ENCODE data around the gene RABEP1. TPM values are rescaled to one million over a fixed set of nuclear protein-coding genes. Genes with fewer than 3 reads are reported as not detected.

The RABEP1 gene
- total and polyA plus RNA-seq, 2 experiments from 2014 or later = 37.0 to 88.1 TPM

GRCh38 chr17:5282642-5283217 is 646 bp downstream of the RABEP1 start:
- DNase-seq (ENCODE audit: low spot score) = peak; percentile 12
- H3K4me2 ChIP-seq = peak overlapping the region; percentile 100
- H3F3A ChIP-seq (replicated peaks; ENCODE audit: low read depth) = no peaks in the 10 kb centered on the region
- Mint-ChIP-seq H3K27ac (no peak overlapping the region), H3K4me3 (peak overlapping the region; percentile 87), H3K36me3 (ENCODE audit: low read depth) (peaks cover 4% of the 10 kb centered on the region; the same call in 1 of the 3 replicates), H3K27me3 (ENCODE audit: insufficient read depth, low read depth, poor library complexity) (peaks cover 12% of the 10 kb centered on the region), H3K4me1 (peaks cover 27% of the 10 kb centered on the region), H3K9me3 (no peaks in the 10 kb centered on the region; the same call in 2 of the 3 replicates)
- no peak overlapping the region for H3K27ac ChIP-seq (ENCODE audit: low read depth)
- H3K4me1 ChIP-seq (ENCODE audit: insufficient read depth) = peaks cover 26% of the 10 kb centered on the region
- peaks cover 52% of the 10 kb centered on the region for H3K79me2 ChIP-seq (replicated peaks; ENCODE audit: insufficient read depth)
- no peak for TF ChIP-seq ZNF114 (CRISPR knock-in tag; IDR thresholded peaks at IDR 0.05)
- no peak for TF ChIP-seq EZH2phosphoT487 (IDR thresholded peaks at IDR 0.05; ENCODE audit: unreplicated experiment)
- TF ChIP-seq NANOG (IDR thresholded peaks at IDR 0.05; ENCODE audit: borderline replicate concordance) = no peak
- TF ChIP-seq POLR2AphosphoS5 (IDR thresholded peaks at IDR 0.05; ENCODE audit: low read depth) = no peak
- no peak for TF ChIP-seq JUNB (IDR thresholded peaks at IDR 0.05; ENCODE audit: unreplicated experiment)
- TF ChIP-seq ETS1 (IDR thresholded peaks at IDR 0.05) = no peak
- no peak for TF ChIP-seq CREB1 (CRISPR knock-in tag; IDR thresholded peaks at IDR 0.05; ENCODE audit: low read depth)
- no peak for TF ChIP-seq REST (IDR thresholded peaks at IDR 0.05; ENCODE audit: unreplicated experiment)
- TF ChIP-seq ZNF331 (CRISPR knock-in tag; IDR thresholded peaks at IDR 0.05; ENCODE audit: low read depth) = no peak
- no peak for TF ChIP-seq CTCF (conservative IDR thresholded peaks at IDR 0.05; ENCODE audit: low read depth in 2 of 2)
- TF ChIP-seq STAT1 (IDR thresholded peaks at IDR 0.05; ENCODE audit: unreplicated experiment) = no peak
- TF ChIP-seq EZH2 (IDR thresholded peaks at IDR 0.05; ENCODE audit: low read depth, unreplicated experiment) = no peak
- TF ChIP-seq ZNF462 (CRISPR knock-in tag; IDR thresholded peaks at IDR 0.05) = no peak
- no peaks in the 10 kb centered on the region; the same call in 1 of the 2 replicates for H3K36me3 ChIP-seq (ENCODE audit: insufficient read depth)
- H3K4me3 ChIP-seq = peak overlapping the region; percentile 91
- H4K20me1 ChIP-seq (replicated peaks; ENCODE audit: insufficient read depth) = peaks cover 5% of the 10 kb centered on the region; the same call in 1 of the 2 replicates
- ATAC-seq = no peak
- H3K27me3 ChIP-seq (ENCODE audit: insufficient read depth) = no peaks in the 10 kb centered on the region; the same call in 1 of the 2 replicates
- no peaks in the 10 kb centered on the region for H3K9me2 ChIP-seq (ENCODE audit: insufficient read depth)
- 0 out of 2 replicates have a peak overlapping the region, but pooled peaks have one; percentile 86 for H2AFZ ChIP-seq

Data from GM23338 (cell line).